CD4-positive, CD25-positive, alpha-beta regulatory T cell (primary cell): ENCODE measurements around the gene EHMT1. TPM values are rescaled to one million over a fixed set of nuclear protein-coding genes. Genes with fewer than 3 reads are reported as not detected.

Experiments
- ATAC-seq, 2 donors: fragments of 150-1000 bp; cut with Tn5 transposase; one replicate each; pipeline ENCODE4 v1.10.0; 2021; ENCODE audit warnings: low read depth in 2 of 2, moderate number of reproducible peaks in 2 of 2, moderate library complexity in 1 of 2
- DNase-seq, 3 donors: peaks; one replicate each; pipeline versions ENCODE4 v3.0.0 to v3.0.0-alpha.2; 2012 to 2022; ENCODE audit warnings: mixed read lengths in 1 of 3
- H3K27ac ChIP-seq: one replicate; pipeline ENCODE4 v1.7.0; 2013; ENCODE audit warnings: mild to moderate bottlenecking, low read length; ENCODE audit not compliant: insufficient read depth, poor library complexity, severe bottlenecking
- H3K27me3 ChIP-seq: one replicate; pipeline ENCODE4 v1.7.0; 2013; ENCODE audit warnings: low read length; ENCODE audit not compliant: control insufficient read depth, insufficient read depth
- H3K36me3 ChIP-seq: one replicate; pipeline ENCODE4 v1.7.0; 2013; ENCODE audit warnings: mild to moderate bottlenecking, low read length, moderate library complexity; ENCODE audit not compliant: control insufficient read depth, insufficient read depth
- H3K4me1 ChIP-seq: 2 replicates; pipeline ENCODE4 v1.7.0; 2013; ENCODE audit warnings: mild to moderate bottlenecking, low read length; ENCODE audit not compliant: insufficient read depth, control insufficient read depth, poor library complexity, severe bottlenecking
- H3K4me3 ChIP-seq: one replicate; pipeline ENCODE4 v1.7.0; 2013; ENCODE audit warnings: low read depth, mild to moderate bottlenecking, low read length, moderate library complexity
- H3K9me3 ChIP-seq, 2 experiments: 1 replicate in 1 of 2; 2 replicates in 1 of 2; pipeline ENCODE4 v1.7.0; 2013; ENCODE audit warnings: low read length in 2 of 2, mild to moderate bottlenecking in 1 of 2, moderate library complexity in 1 of 2; ENCODE audit not compliant: control insufficient read depth in 2 of 2
- H3K27ac Mint-ChIP-seq, 3 donors: one replicate each; pipeline ENCODE4 v1.8.0; 2020 to 2022; ENCODE audit warnings: mild to moderate bottlenecking in 3 of 3, mixed read lengths in 3 of 3, moderate library complexity in 2 of 3
- H3K27me3 Mint-ChIP-seq: one replicate; pipeline ENCODE4 v1.8.0; 2022; ENCODE audit warnings: mild to moderate bottlenecking, mixed read lengths
- H3K36me3 Mint-ChIP-seq: one replicate; pipeline ENCODE4 v1.8.0; 2020; ENCODE audit warnings: mixed read lengths
- H3K4me1 Mint-ChIP-seq, 4 donors: one replicate each; pipeline ENCODE4 v1.8.0; 2020 to 2022; ENCODE audit warnings: mixed read lengths in 4 of 4, mild to moderate bottlenecking in 1 of 4
- H3K4me3 Mint-ChIP-seq, 4 donors: one replicate each; pipeline ENCODE4 v1.8.0; 2020 to 2022; ENCODE audit warnings: mild to moderate bottlenecking in 4 of 4, mixed read lengths in 4 of 4, moderate library complexity in 3 of 4
- H3K9me3 Mint-ChIP-seq, 7 donors: one replicate each; pipeline ENCODE4 v1.8.0; 2020 to 2022; ENCODE audit warnings: mixed read lengths in 7 of 7, mild to moderate bottlenecking in 3 of 7, moderate library complexity in 2 of 7
- polyA plus RNA-seq, 4 donors: library from polyadenylated mRNA; unstranded; fragments of 300-500 nt; fragmentation: Illumina TruSeq; gene quantifications; one replicate each; pipeline ENCODE4 v1.2.3, GENCODE V29; 2021
- total RNA-seq: library from RNA; stranded (reverse); gene quantifications from one replicate; pipeline ENCODE4 v1.2.3, GENCODE V29; 2022

The EHMT1 gene
- total and polyA plus RNA-seq, 5 donors from 2014 or later = 17.9 to 142 (median 20.0) TPM

DNA sequence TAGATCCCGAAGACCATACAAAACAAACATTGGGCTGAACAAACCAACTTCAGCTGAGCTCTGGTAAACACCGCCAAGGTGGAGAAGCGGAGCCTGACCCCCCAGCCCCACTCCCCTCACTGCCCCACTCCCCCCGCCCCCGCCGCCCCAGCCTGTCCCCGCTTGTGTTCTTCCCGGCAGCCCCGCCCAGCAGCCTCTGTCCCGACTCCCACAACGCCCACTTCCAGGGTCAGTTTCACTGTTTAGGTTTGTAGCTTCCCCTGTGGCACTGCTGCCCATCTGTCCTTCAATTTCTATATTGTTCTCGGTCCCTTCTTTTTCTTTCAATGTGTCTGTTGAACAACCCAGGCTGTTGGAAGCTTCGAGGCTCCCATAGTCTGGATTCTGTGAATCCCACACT lies 146.7 kb downstream of the EHMT1 start:
- no peak overlapping the region for H3K27ac Mint-ChIP-seq
- Histone ChIP-seq H3K36me3 (peaks cover 57% of the 10 kb centered on the region), H3K27ac (no peak overlapping the region), H3K4me1 (peaks cover 23% of the 10 kb centered on the region), H3K4me3 (no peak overlapping the region), H3K9me3 (no peaks in the 10 kb centered on the region), H3K27me3 (no peaks in the 10 kb centered on the region)
- peaks cover 0 to 4% (median 2%) of the 10 kb centered on the region in 7 donors for H3K9me3 Mint-ChIP-seq
- no peak overlapping the region for H3K4me3 Mint-ChIP-seq
- H3K4me1 Mint-ChIP-seq = peaks cover 15 to 42% (median 22%) of the 10 kb centered on the region in 4 donors
- peaks cover 53% of the 10 kb centered on the region for H3K36me3 Mint-ChIP-seq
- no peak for DNase-seq
- H3K27me3 Mint-ChIP-seq = no peaks in the 10 kb centered on the region
- ATAC-seq = no peak

DNA sequence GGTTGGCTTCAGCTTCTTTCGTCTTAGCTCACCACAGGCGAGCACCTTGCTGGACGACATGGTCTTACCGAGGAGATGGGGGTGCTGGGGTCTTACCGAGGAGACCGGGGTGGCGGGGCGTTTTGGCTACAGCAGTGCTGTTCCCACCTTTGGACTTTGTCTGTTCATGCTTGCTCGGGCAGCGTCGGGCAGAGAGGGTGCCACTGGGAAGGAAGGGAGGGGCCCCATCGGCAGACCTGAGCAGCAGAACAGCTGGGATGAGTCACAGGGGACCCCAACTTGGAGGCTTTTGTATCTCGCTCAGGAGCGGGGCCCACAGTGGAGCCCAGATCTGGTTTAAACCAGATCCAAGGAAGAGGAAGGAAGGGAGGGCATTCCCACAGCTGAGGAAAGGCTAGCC lies 152.8 kb downstream of the EHMT1 start:
- H3K36me3 Mint-ChIP-seq = peaks cover 42% of the 10 kb centered on the region
- Histone ChIP-seq H3K27me3 (no peaks in the 10 kb centered on the region), H3K9me3 (no peaks in the 10 kb centered on the region), H3K36me3 (peaks cover 57% of the 10 kb centered on the region), H3K4me1 (no peaks in the 10 kb centered on the region), H3K4me3 (no peak overlapping the region), H3K27ac (no peak overlapping the region)
- H3K4me3 Mint-ChIP-seq = no peak overlapping the region
- H3K9me3 Mint-ChIP-seq = peaks cover 0 to 4% (median 2%) of the 10 kb centered on the region in 7 donors
- peak overlapping the region in 1 of 3 donors; percentile 20 for H3K27ac Mint-ChIP-seq
- peaks cover 4 to 14% (median 12%) of the 10 kb centered on the region in 4 donors for H3K4me1 Mint-ChIP-seq
- H3K27me3 Mint-ChIP-seq = no peaks in the 10 kb centered on the region
- no peak for DNase-seq
- ATAC-seq = no peak

DNA sequence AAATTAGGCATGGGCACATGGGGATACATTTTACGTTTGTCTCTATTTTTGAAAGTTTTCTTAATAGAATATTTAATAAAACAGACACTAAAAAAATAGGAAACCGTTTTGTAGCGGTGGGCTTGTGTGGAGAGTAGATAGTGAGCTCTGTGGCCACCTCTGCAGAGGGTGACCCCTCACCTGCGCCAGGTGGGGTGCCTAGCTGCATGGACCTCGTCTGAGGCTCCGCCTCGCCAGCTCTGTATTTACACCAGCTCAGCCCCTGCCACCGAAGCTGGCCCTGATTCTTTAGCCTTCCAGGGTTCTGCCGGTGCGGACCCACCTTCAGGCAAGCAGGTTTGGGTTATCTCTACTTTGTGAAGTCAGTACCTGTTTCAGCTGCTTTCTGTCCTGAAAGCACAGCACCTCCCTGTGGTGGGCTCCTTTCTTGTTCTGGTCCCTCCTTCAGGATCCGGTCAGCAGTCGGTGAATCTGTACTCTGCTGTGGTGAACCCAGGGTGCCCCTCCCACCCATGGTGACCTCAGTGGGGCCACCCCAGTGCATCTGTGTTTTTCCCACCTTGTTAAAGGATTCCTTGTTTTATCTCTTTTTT lies 153.6 kb downstream of the EHMT1 start:
- no peak overlapping the region for H3K4me3 ChIP-seq
- Mint-ChIP-seq H3K9me3 (peaks cover 0 to 4% (median 2%) of the 10 kb centered on the region in 7 donors), H3K27me3 (no peaks in the 10 kb centered on the region), H3K27ac (peak overlapping the region in 1 of 3 donors; percentile 64), H3K4me1 (peaks cover 4 to 13% (median 11%) of the 10 kb centered on the region in 4 donors), H3K36me3 (peaks cover 50% of the 10 kb centered on the region), H3K4me3 (peak overlapping the region in 1 of 4 donors; percentile 3)
- peaks cover 57% of the 10 kb centered on the region for H3K36me3 ChIP-seq
- H3K27ac ChIP-seq = no peak overlapping the region
- H3K4me1 ChIP-seq = no peaks in the 10 kb centered on the region
- no peaks in the 10 kb centered on the region for H3K27me3 ChIP-seq
- DNase-seq (no peak), ATAC-seq (no peak)
- H3K9me3 ChIP-seq = no peaks in the 10 kb centered on the region

DNA sequence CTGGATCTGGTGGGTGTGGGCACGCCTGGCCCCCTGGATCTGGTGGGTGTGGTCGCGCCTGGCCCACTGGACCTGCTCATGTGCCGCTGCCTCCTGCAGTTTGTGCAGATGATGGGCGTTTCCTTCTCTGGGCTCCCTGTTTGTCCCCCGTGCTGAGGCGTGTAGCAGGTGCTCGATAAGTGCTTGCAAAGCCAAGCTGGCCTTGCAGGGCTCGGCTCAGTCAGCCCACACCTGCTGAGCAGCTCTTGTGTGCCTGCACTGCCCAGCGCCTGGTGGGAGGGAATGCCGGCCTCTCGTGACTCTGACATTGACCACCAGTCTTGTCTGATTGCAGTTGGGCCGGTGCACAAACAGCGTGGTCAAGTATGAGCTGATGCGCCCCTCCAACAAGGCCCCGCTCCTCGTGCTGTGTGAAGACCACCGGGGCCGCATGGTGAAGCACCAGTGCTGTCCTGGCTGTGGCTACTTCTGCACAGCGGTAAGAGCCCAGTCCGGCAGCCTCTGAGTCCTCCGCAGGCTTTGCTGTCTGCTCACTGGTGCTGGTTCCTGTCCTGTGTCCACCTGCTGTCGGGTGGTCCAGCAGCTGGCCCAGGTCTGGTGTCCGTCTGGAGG lies 156.1 kb downstream of the EHMT1 start:
- no peaks in the 10 kb centered on the region for H3K9me3 ChIP-seq
- H3K4me1 Mint-ChIP-seq = peaks cover 4 to 10% (median 9%) of the 10 kb centered on the region in 4 donors
- peaks cover 47% of the 10 kb centered on the region for H3K36me3 Mint-ChIP-seq
- no peaks in the 10 kb centered on the region for H3K4me1 ChIP-seq
- no peak overlapping the region for H3K27ac Mint-ChIP-seq
- ATAC-seq (no peak), DNase-seq (no peak)
- no peak overlapping the region for H3K27ac ChIP-seq
- no peaks in the 10 kb centered on the region for H3K27me3 ChIP-seq
- peaks cover 75% of the 10 kb centered on the region for H3K36me3 ChIP-seq
- peaks cover 0 to 4% (median 2%) of the 10 kb centered on the region in 7 donors for H3K9me3 Mint-ChIP-seq
- H3K4me3 ChIP-seq = no peak overlapping the region
- no peak overlapping the region for H3K4me3 Mint-ChIP-seq
- no peaks in the 10 kb centered on the region for H3K27me3 Mint-ChIP-seq

DNA sequence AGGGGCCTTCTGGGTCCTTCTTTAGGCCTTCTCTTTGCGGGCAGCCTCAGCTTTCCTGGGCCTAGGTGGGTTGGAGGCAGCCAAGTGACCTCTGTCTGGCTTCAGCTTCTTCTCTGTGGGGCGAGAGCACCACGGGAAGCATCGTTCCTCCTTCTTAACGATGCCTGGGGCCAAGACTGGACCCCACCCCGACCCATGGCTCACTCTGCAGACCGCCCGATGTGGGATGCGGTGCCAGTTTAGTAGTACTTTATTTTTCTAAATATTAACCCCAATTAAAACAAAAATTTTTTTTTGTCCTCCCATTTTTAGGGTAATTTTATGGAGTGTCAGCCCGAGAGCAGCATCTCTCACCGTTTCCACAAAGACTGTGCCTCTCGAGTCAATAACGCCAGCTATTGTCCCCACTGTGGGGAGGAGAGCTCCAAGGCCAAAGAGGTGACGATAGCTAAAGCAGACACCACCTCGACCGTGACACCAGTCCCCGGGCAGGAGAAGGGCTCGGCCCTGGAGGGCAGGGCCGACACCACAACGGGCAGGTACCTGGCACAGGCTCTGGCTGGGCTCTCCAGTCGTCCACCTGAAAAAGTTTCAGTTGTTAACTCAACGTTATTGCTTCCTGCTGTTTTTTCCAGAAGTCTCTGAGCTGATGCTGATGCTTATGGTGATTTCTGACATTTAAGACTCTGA lies 157.6 kb downstream of the EHMT1 start:
- DNase-seq = no peak
- no peak overlapping the region for H3K4me3 Mint-ChIP-seq
- H3K27ac Mint-ChIP-seq = peak overlapping the region in 1 of 3 donors; percentile 76
- no peaks in the 10 kb centered on the region for H3K27me3 ChIP-seq
- H3K4me1 ChIP-seq = no peaks in the 10 kb centered on the region
- no peak for ATAC-seq
- H3K27me3 Mint-ChIP-seq = no peaks in the 10 kb centered on the region
- no peak overlapping the region for H3K27ac ChIP-seq
- H3K4me3 ChIP-seq = no peak overlapping the region
- H3K9me3 Mint-ChIP-seq = no peaks in the 10 kb centered on the region
- peaks cover 67% of the 10 kb centered on the region for H3K36me3 ChIP-seq
- H3K36me3 Mint-ChIP-seq = peaks cover 32% of the 10 kb centered on the region
- peaks cover 2 to 4% (median 3%) of the 10 kb centered on the region in 4 donors for H3K4me1 Mint-ChIP-seq
- H3K9me3 ChIP-seq = no peaks in the 10 kb centered on the region

DNA sequence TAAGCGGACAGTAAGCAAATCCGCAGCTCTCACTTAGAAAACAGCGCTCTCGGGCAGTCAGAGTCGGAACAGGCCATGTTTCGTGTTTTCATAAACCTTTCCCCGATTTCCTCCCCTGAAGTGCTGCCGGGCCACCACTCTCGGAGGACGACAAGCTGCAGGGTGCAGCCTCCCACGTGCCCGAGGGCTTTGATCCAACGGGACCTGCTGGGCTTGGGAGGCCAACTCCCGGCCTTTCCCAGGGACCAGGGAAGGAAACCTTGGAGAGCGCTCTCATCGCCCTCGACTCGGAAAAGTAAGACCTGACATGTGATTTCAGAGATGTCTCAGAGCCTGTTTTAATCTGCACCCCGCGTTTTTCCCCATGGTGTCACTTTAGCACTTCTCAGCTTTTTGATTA lies 159.0 kb downstream of the EHMT1 start:
- peaks cover 29% of the 10 kb centered on the region for H3K36me3 Mint-ChIP-seq
- peaks cover 0 to 3% (median 2%) of the 10 kb centered on the region in 4 donors for H3K4me1 Mint-ChIP-seq
- DNase-seq = no peak
- no peaks in the 10 kb centered on the region for H3K27me3 Mint-ChIP-seq
- no peaks in the 10 kb centered on the region for H3K4me1 ChIP-seq
- H3K9me3 Mint-ChIP-seq = no peaks in the 10 kb centered on the region
- H3K27ac ChIP-seq = no peak overlapping the region
- peaks cover 74% of the 10 kb centered on the region for H3K36me3 ChIP-seq
- no peak overlapping the region for H3K4me3 ChIP-seq
- ATAC-seq = no peak
- H3K9me3 ChIP-seq = no peaks in the 10 kb centered on the region
- peak overlapping the region in 1 of 3 donors; percentile 29 for H3K27ac Mint-ChIP-seq
- H3K27me3 ChIP-seq = no peaks in the 10 kb centered on the region
- H3K4me3 Mint-ChIP-seq = no peak overlapping the region

DNA sequence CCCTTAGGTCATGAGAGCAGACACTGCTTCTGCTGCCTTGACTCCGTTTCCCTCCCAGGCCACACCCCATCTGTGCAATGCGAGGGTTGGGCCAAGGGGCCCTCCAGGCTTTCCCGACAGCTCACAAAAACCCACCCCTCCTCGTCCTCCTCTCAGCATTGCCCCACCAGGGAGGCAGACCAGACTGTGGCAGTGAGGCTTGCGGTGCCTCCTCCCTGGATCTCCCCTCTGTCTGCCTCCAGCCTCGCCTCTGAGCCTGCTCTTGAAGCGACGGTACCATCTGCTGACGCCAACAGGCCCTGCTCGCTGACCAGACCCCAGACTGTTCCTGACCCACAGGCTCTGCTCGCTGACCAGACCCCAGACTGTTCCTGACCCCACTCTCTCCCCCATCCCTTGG lies 159.5 kb downstream of the EHMT1 start:
- peak overlapping the region in 1 of 4 donors; percentile 51 for H3K4me3 Mint-ChIP-seq
- DNase-seq (no peak), ATAC-seq (no peak)
- Histone ChIP-seq H3K4me1 (no peaks in the 10 kb centered on the region), H3K4me3 (no peak overlapping the region), H3K27me3 (no peaks in the 10 kb centered on the region), H3K27ac (no peak overlapping the region), H3K36me3 (peaks cover 78% of the 10 kb centered on the region), H3K9me3 (no peaks in the 10 kb centered on the region)
- no peaks in the 10 kb centered on the region for H3K9me3 Mint-ChIP-seq
- H3K27me3 Mint-ChIP-seq = no peaks in the 10 kb centered on the region
- peak overlapping the region in 2 of 3 donors; percentile 29 to 49 for H3K27ac Mint-ChIP-seq
- peaks cover 0 to 1% (median 0%) of the 10 kb centered on the region in 4 donors for H3K4me1 Mint-ChIP-seq
- H3K36me3 Mint-ChIP-seq = peaks cover 27% of the 10 kb centered on the region
